HG02588 (cell line): ENCODE data around the gene SLC4A5.
"Not testable (repeated sequence)": the region's sequence is repeated elsewhere in the genome, so short reads cannot be mapped to it uniquely, and the experiment has no call there.

Experiments used
- ATAC-seq: cut with Tn5 transposase; IDR thresholded peaks from one replicate; pipeline ENCODE4 v1.9.1; 2021; ENCODE audit warnings: mild to moderate bottlenecking, moderate library complexity; ENCODE audit not compliant: unreplicated experiment

Gene SLC4A5

DNA sequence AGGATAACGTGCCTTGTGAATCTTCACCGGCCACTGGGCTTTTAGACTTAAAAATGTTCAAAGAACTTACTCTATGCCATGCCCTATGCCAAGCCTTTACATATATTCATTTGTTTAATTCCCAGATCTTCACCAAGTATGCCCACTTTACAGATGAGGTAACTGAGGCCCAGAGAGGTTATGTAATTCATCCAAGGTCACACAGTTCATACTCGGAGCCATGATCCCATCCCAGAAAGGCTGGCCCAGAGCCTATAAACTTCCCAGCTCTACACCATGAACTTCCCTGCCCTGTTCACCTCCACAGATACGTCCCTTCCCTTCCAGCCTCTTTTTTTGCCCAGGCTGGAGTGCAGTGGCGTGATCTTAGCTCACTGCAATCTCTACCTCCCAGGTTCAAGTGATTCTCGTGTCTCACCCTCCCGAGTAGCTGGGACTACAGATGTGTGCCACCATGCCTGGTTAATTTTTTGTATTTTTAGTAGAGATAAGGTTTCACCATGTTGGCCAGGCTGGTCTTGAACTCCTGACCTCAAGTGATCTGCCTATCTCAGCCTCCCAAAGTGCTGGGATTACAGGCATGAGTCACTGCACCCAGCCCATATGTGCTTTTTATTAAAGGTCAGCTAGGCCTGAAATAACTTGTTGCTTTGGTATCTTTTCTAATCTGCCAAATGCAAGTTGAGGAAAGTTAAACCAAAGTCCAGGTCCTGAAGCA, 100.7 kb downstream of the SLC4A5 start:
- ATAC-seq, result no peak

DNA sequence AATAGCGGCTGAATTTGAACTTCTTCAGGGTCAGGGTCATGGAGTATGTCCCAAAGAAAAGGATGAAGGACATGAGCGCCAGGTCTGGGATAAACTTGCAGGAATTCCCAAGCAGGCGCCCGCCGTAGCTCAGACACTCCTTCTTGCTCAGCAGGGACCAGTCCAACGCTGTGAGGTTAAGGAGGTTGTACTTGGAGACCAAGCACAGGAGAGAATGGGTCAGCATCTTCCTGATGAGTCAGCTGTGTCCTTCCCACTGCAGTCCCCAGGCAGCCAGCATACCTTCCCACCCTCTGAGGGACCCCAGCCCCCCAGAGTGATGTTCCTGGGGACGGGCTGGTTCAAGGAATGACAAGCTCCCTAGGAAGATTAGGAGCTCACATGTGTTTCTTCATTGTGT, 103.9 kb downstream of the SLC4A5 start:
- ATAC-seq, result no peak

- ATAC-seq, result no peak
These were observed 104.3 kb downstream of the SLC4A5 start for GRCh38 chr2:74238879-74239278.

- no peak for ATAC-seq
These were observed 108.2 kb downstream of the SLC4A5 start for GRCh38 chr2:74235041-74235440.

GRCh38 chr2:74233648-74234047, 109.6 kb downstream of the SLC4A5 start:
- ATAC-seq, result no peak

DNA sequence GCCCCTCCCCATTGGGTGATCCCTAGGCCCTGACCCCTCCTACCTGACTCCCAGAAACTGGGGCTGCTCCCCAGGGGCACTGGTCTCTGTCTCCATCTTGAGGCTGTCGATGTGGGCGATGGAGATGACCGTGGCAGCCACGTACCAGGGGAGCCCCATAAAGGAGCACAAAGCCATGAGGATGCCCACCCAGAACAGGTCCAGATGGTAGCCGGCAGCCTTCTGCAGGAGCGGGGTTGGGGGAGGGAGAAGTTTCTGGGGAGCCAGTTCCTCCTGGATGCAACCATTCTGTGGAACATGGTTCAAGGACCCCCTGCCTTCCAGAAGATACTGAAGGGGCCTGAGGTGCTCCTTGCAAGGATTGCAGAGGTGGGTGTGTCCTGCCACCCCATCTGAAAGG, 110.8 kb downstream of the SLC4A5 start:
- ATAC-seq, result no peak

DNA sequence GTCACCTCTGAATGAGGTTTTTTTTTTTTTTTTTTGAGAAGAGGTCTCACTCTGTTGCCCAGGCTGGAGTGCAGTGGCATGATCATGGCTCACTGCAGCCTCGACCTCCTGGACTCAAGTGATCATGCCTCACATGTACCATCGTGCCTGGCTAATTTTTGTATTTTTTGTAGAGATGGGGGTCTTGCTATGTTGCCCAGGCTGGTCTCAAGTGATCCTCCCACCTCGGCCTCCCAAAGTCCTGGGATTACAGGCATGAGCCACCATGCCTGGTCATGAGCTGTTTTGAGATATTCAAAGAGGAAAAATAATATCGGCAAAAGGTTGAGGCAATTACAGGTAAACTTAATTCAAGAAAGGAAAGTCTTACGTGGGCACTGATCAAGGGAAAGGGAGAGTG, 113.4 kb downstream of the SLC4A5 start:
- not testable (repeated sequence) for ATAC-seq

DNA sequence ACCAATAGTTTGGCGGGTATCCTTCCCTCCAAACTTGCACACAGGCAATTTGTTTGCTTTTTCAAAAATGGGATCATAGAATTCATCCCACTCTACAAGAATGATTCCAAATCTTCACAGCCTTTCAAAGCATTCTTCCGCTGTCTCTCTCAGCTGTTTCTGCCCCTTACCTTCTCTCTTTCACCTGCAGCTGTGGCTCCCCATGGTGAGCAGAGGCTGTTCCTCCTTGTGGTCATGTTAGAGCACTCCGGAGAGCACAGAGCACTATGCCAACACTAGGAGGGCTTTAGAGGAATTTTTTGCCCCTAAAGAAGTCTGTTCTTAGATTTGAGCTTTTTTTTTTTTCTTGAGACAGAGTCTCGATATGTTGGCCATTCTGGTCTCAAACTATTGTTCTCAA, 114.4 kb downstream of the SLC4A5 start:
- no peak for ATAC-seq

DNA sequence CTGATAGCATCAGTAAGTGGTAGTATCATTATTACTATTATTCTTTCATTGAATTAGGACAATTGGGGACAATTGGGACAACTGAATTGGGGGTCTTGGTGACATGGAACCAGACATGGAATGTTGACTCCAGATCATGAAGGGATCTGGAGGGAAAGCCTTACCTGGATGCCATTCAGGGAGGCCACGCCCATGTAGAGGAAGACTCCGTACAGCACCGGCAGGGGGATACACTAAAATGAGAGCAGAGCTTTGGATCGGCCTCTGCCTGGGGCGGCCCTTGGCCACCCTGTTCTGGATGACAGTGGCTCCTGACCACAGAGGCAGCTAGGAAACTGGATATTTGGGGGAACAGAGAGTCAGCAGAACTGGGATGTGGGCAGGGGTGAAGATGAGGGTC, 115.6 kb downstream of the SLC4A5 start:
- no peak for ATAC-seq

GRCh38 chr2:74226648-74227213, 116.5 kb downstream of the SLC4A5 start:
- no peak for ATAC-seq

DNA sequence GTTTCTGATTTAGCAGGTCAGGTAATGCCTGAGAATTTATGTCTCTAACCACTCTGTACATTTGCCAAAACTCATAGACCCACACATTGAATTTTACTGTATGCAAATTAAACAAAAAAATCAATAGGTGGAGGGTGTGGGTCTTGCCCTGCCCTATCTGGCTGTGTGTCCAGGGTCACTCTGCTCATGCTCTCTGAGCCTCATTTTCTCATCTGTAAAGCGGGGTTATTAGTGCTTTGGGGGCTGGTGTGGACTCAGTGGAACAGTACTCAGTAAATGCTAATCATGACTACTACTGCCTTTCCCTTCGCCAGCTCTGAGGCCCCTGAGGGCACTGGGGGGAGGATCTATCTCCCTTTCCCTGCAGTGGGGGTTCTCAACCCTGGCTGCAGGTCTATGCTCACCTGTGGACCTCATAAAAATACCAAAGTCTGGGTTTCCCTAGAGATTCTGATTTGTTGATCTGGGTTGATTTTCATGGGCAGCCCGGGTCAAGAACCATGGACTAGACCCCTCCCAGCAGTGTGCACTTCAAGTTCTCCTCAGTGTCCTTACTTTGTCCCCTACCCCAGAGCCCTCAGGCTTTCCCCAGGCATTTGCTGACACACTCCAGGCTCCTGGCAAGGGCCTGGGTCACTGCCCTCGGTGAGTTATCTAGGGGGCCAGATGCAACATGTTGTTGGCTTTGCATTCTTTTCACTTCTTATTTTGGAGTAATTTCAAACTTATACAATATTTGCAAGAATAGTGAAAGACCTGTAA, 117.3 kb downstream of the SLC4A5 start:
- ATAC-seq, result no peak

GRCh38 chr2:74223941-74224770, 119.1 kb downstream of the SLC4A5 start:
- ATAC-seq, result no peak

GRCh38 chr2:74222300-74222650, 120.9 kb downstream of the SLC4A5 start:
- ATAC-seq, result no peak

- ATAC-seq, result no peak
These were observed 121.5 kb downstream of the SLC4A5 start for GRCh38 chr2:74221604-74222299.

GRCh38 chr2:74221091-74221490, 122.1 kb downstream of the SLC4A5 start:
- no peak for ATAC-seq

DNA sequence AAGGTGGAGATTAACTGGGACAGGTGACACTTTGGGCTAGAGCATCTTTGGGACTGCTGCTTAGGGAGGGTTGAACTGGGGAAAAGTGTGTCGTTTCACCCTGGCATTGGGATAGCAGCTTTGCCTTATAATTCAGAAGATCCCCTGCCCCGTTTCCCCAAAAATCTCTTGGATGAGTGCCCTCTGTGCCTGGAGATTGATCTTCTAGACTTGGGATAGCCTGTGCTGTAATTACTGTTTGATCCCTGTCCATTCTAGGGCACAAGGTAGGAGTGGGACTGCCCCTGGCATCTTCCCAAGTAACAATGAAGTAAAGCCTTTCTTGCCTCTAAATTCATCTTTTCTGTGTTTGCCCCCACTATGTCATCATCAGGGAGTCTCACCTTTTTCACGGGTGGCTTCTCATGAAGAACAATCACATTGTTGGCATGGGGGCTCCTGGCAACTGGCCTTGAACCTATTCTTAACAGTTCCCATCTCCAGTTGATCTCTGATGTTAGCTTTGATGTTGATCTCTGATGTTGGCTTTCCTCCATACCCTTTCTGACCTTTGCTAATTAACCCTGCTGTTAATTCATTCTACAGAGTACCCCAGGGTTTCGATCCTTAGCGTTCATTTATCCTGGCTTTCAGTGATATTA, 123.2 kb downstream of the SLC4A5 start:
- ATAC-seq, result no peak

GRCh38 chr2:74216642-74217041, 126.6 kb downstream of the SLC4A5 start:
- ATAC-seq, result no peak

DNA sequence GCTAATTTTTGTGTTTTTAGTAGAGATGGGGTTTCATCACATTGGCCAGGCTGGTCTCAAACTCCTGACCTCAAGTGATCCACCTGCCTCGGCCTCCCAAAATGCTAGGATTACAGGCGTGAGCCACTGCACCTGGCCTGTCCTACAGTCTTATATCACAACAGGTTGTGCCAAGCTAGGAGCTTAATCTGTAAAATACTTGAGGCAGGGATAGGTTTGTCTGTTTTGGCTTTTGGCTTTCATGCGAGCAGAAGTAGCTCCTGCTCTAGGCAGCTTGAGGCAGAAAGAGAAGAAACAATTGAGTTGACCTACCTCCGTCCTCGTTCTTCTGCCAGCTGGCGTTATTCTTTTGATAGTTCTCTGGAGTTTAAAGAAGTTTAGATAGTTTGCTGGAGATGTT, 127.4 kb downstream of the SLC4A5 start:
- ATAC-seq, result not testable (repeated sequence)

GRCh38 chr2:74212702-74213410, 130.4 kb downstream of the SLC4A5 start:
- ATAC-seq, result no peak
